HepG2 (cell line): Measurements from ENCODE around the gene IQCK. TPM values are rescaled to one million over a fixed set of nuclear protein-coding genes. Genes with fewer than 3 reads are reported as not detected.

Experiments used
- CEBPG ChIP-seq: IDR thresholded peaks from 2 replicates; pipeline ENCODE4 v1.6.1; 2016
- CHD2 ChIP-seq: IDR thresholded peaks from 2 replicates; pipeline ENCODE4 v1.6.1; 2011; ENCODE audit warnings: low read depth, low read length, improper control_type of control experiment
- MIXL1 ChIP-seq: IDR thresholded peaks from 2 replicates; pipeline ENCODE4 v1.6.1; 2016
- PBX2 ChIP-seq: IDR thresholded peaks from 2 replicates; pipeline ENCODE4 v1.6.1; 2016; ENCODE audit warnings: control low read depth
- SKI ChIP-seq: fragments of 450-650 bp; IDR thresholded peaks from one replicate; pipeline ENCODE4 v1.6.1; 2018; ENCODE audit warnings: mild to moderate bottlenecking; ENCODE audit not compliant: partially characterized antibody
- SKIL ChIP-seq: sonication (generic); formaldehyde crosslinking; IDR thresholded peaks from 2 replicates; pipeline ENCODE4 v1.8.0; 2022; ENCODE audit warnings: missing genetic modification reagents, mild to moderate bottlenecking, moderate library complexity, borderline replicate concordance
- TARDBP ChIP-seq: sonication (generic); formaldehyde crosslinking; IDR thresholded peaks from 2 replicates; pipeline ENCODE4 v1.8.0; 2022; ENCODE audit warnings: mild to moderate bottlenecking, missing genetic modification reagents
- TCF7 ChIP-seq: sonication (generic); IDR thresholded peaks from 2 replicates; pipeline ENCODE4 v1.6.1; 2016; ENCODE audit warnings: antibody characterized with exemption, low read depth
- ZKSCAN8 ChIP-seq: IDR thresholded peaks from 2 replicates; pipeline ENCODE4 v1.6.1; 2016; ENCODE audit warnings: borderline replicate concordance, missing genetic modification reagents, missing compliant biosample characterization
- ZNF234 ChIP-seq: sonication (generic); formaldehyde crosslinking; conservative IDR thresholded peaks from 2 replicates; pipeline ENCODE4 v1.5.1; 2020; ENCODE audit warnings: mild to moderate bottlenecking, missing genetic modification reagents
- ZNF251 ChIP-seq: sonication (generic); formaldehyde crosslinking; IDR thresholded peaks from 2 replicates; pipeline ENCODE4 v1.9.0; 2021; ENCODE audit warnings: mild to moderate bottlenecking, missing genetic modification reagents
- ZNF276 ChIP-seq: sonication (generic); formaldehyde crosslinking; IDR thresholded peaks from 2 replicates; pipeline ENCODE4 v1.4.0; 2020; ENCODE audit warnings: mild to moderate bottlenecking, low read depth, missing genetic modification reagents
- ZNF33B ChIP-seq: sonication (generic); formaldehyde crosslinking; IDR thresholded peaks from 2 replicates; pipeline ENCODE4 v1.5.1; 2020; ENCODE audit warnings: mild to moderate bottlenecking, missing genetic modification reagents
- ZNF609 ChIP-seq: sonication (generic); formaldehyde crosslinking; IDR thresholded peaks from 2 replicates; pipeline ENCODE4 v1.4.0; 2020; ENCODE audit warnings: mild to moderate bottlenecking, missing genetic modification reagents, borderline replicate concordance
- polyA plus RNA-seq, 8 experiments: library from polyadenylated mRNA; depleted of rRNA in 3 of 8; stranded (reverse) in 7 of 8; unstranded in 1 of 8; fragments of >200 nt; fragmentation: Illumina TruSeq in 4 of 8; extraction: Trizol in 4 of 8; gene quantifications; 2 replicates each; pipeline versions ENCODE4 v1.2.1 to v1.2.3, GENCODE V29; 2011 to 2016; ENCODE audit warnings: low read depth in 4 of 8, missing spikeins in 1 of 8, mixed read lengths in 1 of 8; ENCODE audit not compliant: insufficient read depth in 1 of 8
- total RNA-seq, 5 experiments: library from RNA; depleted of rRNA; stranded (reverse); fragments of >200 nt; fragmentation: Illumina TruSeq; extraction: Trizol; gene quantifications; 2 replicates each; pipeline ENCODE4 v1.2.3, GENCODE V29; 2016; ENCODE audit warnings: low read depth in 1 of 5
- TF ChIP-seq, protein P1 (sequence below): sonication (generic); formaldehyde crosslinking; IDR thresholded peaks from 2 replicates; pipeline ENCODE4 v1.8.1; 2023; ENCODE audit warnings: mild to moderate bottlenecking, missing genetic modification reagents

Gene IQCK
- total and polyA plus RNA-seq, 2 of the 13 experiments (the other 11 are each of a cell fraction or from before 2014, with no cell fraction given) = 5.1 to 7.3 TPM

DNA sequence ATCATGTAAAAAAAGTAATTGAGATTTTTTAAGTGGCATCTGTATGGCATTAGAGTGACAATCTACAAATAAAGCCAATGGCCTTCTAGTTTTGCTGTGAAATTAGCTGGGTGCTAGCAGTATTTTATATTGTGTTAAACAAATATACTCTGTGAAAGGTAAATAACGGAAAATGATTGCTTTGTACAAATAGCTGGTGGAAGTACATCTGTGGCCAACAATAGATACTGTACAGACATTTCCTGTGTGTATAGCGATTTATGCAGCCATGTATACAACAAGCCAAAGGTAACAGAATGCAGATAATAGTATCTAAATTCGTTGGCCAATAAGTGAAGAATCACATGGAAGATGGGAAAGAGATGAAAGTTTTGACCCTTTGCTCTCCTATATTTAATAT, 26.6 kb downstream of the IQCK start (continued):
- TF ChIP-seq SKIL (CRISPR knock-in tag) = peak; percentile 58
- TF ChIP-seq CEBPG (CRISPR knock-in tag) = peak; percentile 37
- TF ChIP-seq SKI = peak; percentile 42
- TF ChIP-seq ZNF276 = no peak
- no peak for TF ChIP-seq ZNF234 (CRISPR knock-in tag)
- TF ChIP-seq MIXL1 = peak; percentile 88; the same call in 1 of the 2 replicates
- TF ChIP-seq CHD2 = no peak
- TF ChIP-seq ZNF251 (CRISPR knock-in tag) = no peak
- TF ChIP-seq PBX2 (CRISPR knock-in tag) = no peak
- TF ChIP-seq ZNF33B = no peak
- no peak; the same call in 1 of the 2 replicates for TF ChIP-seq TARDBP (CRISPR knock-in tag)
- TF ChIP-seq, protein P1, sequence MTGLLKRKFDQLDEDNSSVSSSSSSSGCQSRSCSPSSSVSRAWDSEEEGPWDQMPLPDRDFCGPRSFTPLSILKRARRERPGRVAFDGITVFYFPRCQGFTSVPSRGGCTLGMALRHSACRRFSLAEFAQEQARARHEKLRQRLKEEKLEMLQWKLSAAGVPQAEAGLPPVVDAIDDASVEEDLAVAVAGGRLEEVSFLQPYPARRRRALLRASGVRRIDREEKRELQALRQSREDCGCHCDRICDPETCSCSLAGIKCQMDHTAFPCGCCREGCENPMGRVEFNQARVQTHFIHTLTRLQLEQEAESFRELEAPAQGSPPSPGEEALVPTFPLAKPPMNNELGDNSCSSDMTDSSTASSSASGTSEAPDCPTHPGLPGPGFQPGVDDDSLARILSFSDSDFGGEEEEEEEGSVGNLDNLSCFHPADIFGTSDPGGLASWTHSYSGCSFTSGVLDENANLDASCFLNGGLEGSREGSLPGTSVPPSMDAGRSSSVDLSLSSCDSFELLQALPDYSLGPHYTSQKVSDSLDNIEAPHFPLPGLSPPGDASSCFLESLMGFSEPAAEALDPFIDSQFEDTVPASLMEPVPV = no peak
- peak; percentile 94 for TF ChIP-seq ZNF609 (CRISPR knock-in tag)
- peak; percentile 53 for TF ChIP-seq TCF7
- TF ChIP-seq ZKSCAN8 (CRISPR knock-in tag) = peak; percentile 98
